ENCODE measurements around the gene RAMP1.

RAMP1 gene

GRCh38 chr2:237898057-237898414 is 38.6 kb downstream of the RAMP1 start:
- DNase-seq: no peak

- DNase-seq: no peak
Measured at GRCh38 chr2:237900891-237901831, 41.7 kb downstream of the RAMP1 start.

GRCh38 chr2:237901932-237902850 is 42.8 kb downstream of the RAMP1 start:
- no peak for DNase-seq

- no peak for DNase-seq
Measured at GRCh38 chr2:237904831-237905599, 45.6 kb downstream of the RAMP1 start.

GRCh38 chr2:237907144-237907543 is 47.7 kb downstream of the RAMP1 start:
- DNase-seq: no peak

GRCh38 chr2:237909075-237909695 is 49.8 kb downstream of the RAMP1 start:
- DNase-seq: no peak

GRCh38 chr2:237909801-237910475 is 50.5 kb downstream of the RAMP1 start:
- DNase-seq: no peak

- no peak for DNase-seq
Measured at GRCh38 chr2:237910576-237911362, 51.3 kb downstream of the RAMP1 start.

- no peak for DNase-seq
Measured at GRCh38 chr2:237911363-237912017, 52.1 kb downstream of the RAMP1 start.

GRCh38 chr2:237912271-237913192 is 53.1 kb downstream of the RAMP1 start:
- no peak for DNase-seq

- DNase-seq: no peak
Measured at GRCh38 chr2:237913193-237913917, 53.9 kb downstream of the RAMP1 start.

- no peak for DNase-seq
Measured at GRCh38 chr2:237915576-237915975, 56.2 kb downstream of the RAMP1 start.

- DNase-seq: no peak
Measured at GRCh38 chr2:237916296-237916695, 56.9 kb downstream of the RAMP1 start.

GRCh38 chr2:237917696-237918374 is 58.4 kb downstream of the RAMP1 start:
- DNase-seq: no peak

GRCh38 chr2:237919593-237919992 is 60.2 kb downstream of the RAMP1 start:
- DNase-seq: no peak

- DNase-seq: no peak
Measured at GRCh38 chr2:237920673-237921072, 61.2 kb downstream of the RAMP1 start.

- DNase-seq: no peak
Measured at GRCh38 chr2:237921967-237922492, 62.6 kb downstream of the RAMP1 start.
